ENCODE results near the gene INTS11.

INTS11 gene

DNA sequence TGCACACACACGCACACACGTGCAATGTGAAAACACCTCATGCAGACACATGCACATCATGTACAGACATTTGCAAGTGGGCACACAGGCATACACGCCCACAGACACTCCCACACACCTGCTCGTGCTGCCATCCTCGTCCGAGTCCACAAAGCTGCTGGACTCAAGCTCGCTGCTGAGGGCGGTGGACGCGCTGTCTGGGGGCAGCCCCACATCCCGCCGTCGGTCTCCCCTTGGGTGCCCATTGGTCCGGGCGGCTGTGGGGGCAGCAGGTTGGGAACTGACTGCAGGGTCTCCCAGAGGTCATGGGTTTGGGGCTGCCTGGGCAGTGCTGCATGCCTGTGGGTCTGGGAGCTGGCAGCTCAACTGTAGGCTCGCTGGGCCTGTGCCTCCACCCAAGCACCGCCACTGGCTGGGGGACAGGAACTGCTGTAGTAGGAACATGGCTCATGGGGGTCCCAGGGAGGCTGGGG lies 17.1 kb upstream of the INTS11 start:
- TF ChIP-seq, protein P1, sequence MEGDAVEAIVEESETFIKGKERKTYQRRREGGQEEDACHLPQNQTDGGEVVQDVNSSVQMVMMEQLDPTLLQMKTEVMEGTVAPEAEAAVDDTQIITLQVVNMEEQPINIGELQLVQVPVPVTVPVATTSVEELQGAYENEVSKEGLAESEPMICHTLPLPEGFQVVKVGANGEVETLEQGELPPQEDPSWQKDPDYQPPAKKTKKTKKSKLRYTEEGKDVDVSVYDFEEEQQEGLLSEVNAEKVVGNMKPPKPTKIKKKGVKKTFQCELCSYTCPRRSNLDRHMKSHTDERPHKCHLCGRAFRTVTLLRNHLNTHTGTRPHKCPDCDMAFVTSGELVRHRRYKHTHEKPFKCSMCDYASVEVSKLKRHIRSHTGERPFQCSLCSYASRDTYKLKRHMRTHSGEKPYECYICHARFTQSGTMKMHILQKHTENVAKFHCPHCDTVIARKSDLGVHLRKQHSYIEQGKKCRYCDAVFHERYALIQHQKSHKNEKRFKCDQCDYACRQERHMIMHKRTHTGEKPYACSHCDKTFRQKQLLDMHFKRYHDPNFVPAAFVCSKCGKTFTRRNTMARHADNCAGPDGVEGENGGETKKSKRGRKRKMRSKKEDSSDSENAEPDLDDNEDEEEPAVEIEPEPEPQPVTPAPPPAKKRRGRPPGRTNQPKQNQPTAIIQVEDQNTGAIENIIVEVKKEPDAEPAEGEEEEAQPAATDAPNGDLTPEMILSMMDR (IDR thresholded peaks at IDR 0.05) = no peak
- H3K4me3 ChIP-seq = no peak overlapping the region
- DNase-seq (ENCODE audit: low spot score) = no peak
- H3K27ac ChIP-seq = no peak overlapping the region

DNA sequence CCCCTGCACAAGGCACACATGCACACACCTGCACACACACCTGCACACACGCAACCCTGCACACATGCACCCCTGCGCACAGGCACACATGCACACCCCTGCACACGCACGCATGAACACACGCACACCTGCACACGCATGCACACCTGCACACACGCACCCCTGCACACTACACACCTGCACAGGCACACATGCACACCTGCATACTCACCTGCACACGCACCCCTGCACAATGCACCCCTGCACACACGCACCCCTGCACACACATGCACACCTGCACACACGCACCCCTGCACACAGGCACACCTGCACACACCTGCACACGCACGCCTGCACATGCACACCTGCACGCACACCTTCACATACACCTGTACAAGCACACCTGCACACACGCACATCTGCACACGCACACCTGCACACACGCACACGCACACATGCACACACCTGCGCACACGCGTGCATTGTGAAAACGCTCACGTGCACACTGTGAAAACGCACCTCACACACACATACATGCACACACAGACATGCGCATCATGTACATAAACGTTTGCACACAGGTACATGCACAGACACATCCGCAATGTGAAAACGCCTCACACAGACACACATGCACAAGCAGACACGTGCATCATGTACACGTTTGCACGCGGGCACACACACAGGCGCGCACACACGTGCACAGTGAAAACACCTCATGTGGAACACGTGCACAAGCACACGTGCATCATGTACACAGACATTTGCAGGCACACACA lies 16.5 kb upstream of the INTS11 start:
- Histone ChIP-seq H3K27ac (no peak overlapping the region), H3K4me3 (no peak overlapping the region)
- no peak for DNase-seq (ENCODE audit: low spot score)
- TF ChIP-seq, protein P1 (IDR thresholded peaks at IDR 0.05) = no peak

DNA sequence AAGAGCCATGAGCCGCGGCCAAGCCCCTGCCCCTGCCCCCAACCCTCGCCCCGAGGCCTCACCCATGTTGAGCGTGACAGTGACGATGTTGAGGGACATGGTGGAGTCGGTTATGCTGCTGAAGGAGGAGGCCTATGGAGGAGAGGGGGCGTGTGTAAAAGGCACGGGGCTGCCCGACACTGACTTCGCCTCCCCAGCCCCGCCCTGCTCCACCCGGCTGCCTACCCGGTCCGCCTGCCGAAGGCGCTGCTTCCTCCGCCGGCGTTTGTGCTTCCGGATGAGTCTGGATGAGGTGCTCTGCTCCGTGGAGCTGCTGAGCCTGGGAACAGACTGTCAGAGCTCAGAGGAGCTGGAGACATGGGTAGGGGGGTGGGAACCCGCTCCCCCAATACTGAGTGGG lies 15.7 kb upstream of the INTS11 start:
- H3K4me3 ChIP-seq = no peak overlapping the region
- no peak for DNase-seq (ENCODE audit: low spot score)
- TF ChIP-seq, protein P1 (IDR thresholded peaks at IDR 0.05) = no peak
- no peak overlapping the region for H3K27ac ChIP-seq

DNA sequence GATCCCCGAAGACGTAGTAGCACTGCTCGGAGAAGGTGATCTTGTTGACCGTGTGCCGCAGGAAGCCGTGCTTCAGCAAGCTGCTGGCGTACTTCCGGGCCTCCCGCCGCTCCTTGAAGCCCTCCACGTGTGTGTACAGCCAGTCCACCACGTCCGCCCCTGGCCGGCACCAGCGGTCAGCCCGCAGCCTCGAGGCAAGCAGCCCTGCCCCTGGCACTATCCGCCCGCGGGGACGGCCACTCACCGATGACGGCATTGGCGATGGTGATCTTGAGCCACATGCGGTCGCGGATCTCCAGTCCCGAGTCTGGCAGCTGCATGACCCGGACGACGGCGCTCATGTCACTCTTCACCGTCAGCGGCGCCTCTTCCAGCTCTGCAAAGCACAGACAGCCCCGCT lies 13.8 kb upstream of the INTS11 start:
- Histone ChIP-seq H3K4me3 (no peak overlapping the region), H3K27ac (no peak overlapping the region)
- no peak for DNase-seq (ENCODE audit: low spot score)
- TF ChIP-seq, protein P1 (IDR thresholded peaks at IDR 0.05) = no peak

DNA sequence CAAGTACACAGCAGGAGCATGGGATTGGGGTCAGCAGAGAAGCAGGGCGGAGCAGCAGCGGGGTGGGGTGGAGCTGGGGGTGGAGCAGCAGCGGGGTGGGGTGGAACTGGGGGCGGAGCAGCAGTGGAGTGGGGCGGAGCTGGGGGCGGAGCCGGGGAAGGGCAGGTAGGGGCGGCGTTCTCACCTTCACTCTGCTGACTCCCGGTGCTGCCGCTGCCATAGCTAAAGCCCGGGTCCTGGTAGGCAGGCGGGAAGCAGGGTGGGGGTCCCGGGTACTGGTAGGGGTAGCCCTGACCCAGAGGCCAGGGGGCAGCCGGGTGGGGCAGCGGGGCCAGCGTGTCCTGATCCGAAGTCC lies 13.3 kb upstream of the INTS11 start:
- TF ChIP-seq, protein P1 (IDR thresholded peaks at IDR 0.05) = no peak
- no peak overlapping the region for H3K27ac ChIP-seq
- H3K4me3 ChIP-seq = no peak overlapping the region
- DNase-seq (ENCODE audit: low spot score) = no peak

DNA sequence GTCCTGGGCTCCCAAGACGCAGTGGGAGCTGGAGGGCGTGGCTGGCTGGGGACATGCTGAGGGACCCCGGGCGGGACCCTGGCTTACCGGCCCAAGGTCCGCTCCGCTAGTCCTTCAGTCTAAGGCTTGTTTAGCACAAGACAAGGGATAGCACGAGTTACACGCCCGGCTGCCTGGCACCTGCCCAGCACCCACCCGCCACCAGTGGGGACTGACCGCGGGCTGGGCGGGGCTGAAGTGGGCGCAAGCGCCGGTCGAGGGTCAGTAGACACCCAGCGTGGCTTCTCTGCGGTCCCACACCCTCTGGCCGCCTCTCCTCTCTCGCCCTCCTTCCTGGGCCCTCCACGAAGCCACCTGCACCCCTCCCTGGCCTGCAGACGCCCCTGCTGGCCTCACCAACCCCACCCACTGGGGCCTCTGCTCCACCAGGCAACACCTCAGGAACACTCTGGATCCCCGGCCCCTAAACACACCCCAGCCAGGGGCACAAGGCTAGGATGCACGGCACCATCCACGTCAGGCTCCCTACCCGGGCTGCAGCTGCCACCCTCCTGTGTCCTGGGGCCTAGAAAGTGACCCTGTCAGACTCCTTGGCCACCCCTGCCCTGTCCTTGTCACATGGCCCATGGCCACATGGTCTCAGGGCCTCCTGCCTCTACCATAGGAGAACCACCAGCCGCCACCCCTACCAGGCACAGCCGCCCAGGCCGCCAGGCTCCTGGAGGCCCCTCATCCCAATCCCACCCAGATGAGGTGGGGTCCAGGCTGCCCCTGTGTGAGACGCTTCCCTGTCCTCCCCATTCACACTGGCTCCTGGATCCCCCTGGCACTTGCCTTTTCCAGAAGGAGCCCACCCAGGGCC lies 12.7 kb upstream of the INTS11 start:
- Histone ChIP-seq H3K27ac (no peak overlapping the region), H3K4me3 (no peak overlapping the region)
- DNase-seq (ENCODE audit: low spot score) = no peak
- TF ChIP-seq, protein P1 (IDR thresholded peaks at IDR 0.05) = no peak
